ENCODE measurements around the gene KRT39.

Gene KRT39

DNA sequence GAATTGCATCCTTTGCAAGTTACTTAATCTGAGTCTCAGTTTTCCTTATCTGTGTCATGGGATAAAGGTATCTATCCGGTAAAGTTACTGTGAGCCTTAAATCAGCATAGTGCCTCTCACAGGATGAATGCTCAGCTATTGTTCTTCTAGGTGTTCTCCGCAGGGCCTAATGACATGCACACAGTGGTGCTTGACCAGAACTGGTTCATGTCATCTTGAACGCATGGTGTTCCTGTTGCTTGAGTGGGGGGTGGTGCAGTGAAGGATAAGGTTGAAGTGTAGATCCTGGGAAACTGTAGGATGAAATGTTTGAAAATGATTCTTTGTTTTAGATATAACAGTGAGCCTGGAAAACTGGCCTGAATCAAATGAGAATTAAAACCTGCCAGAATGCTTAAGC is 13.4 kb upstream of the KRT39 start:
- DNase-seq: no peak

- no peak for DNase-seq
Observed at GRCh38 chr17:40978575-40979151, 11.9 kb upstream of the KRT39 start.

- DNase-seq: no peak
Observed at GRCh38 chr17:40975516-40975915, 8.8 kb upstream of the KRT39 start.

- no peak for DNase-seq
Observed at GRCh38 chr17:40974366-40974765, 7.6 kb upstream of the KRT39 start.

DNA sequence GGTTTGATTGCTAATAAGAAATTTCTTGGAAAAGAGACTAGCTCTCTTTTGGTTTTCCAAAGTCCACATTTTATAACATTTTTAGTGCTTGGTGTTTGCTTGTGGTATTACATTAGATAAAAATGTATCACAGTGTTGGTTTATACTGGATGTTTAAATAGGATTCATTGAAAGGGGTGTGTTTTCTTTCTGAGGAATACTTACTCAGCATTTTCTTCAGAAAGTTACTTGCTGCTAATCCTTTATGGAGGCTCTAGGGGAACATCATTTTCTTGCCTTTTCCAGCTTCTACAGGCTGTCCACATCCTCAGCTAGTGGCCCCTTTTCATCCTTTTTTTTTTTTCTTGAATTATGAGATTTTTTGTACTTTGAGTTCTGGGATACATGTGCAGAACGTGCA is 834 bp upstream of the KRT39 start:
- DNase-seq: no peak

DNA sequence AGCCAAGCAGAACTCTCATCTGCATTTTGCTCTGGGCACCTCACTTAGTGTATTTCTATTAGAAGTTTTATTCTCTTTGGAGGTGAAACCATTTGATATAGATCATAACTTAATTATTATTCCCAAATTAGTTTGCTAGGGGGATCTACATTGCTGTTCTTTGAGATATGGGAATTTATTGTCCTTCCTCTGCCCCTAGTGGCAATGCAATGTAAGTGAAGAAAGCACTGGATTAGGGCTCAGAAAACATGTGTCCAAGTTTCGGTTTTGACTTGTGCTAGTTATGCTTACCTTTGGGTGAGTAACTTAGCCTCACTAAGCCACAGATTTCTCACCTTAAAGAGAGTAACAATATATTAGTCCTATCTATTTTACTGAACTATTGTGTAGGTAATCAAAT is 2.9 kb downstream of the KRT39 start:
- no peak for DNase-seq

DNA sequence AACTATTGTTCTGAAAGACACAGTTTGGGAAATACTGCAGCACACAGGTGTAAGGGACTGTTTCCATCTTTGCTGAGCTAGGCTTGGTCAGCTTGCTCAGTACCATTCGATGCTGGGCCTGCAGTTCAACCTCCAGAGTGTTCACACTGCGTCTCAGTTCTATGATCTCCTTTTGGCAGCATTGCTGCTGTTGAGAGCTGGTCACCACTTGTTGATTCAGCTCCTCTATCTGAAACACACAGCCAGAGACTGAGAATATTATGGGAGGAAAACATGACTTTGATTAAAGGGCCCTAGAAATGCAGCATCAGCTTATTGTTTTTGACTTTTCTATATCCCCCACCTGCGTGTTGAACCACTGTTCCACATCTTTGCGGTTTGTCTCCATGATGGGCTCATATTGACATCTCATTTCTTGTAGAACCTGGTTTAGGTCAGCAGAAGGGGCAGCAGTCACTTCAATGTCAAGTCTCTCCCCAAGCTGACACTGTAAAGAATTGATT is 4.6 kb downstream of the KRT39 start:
- no peak for DNase-seq

DNA sequence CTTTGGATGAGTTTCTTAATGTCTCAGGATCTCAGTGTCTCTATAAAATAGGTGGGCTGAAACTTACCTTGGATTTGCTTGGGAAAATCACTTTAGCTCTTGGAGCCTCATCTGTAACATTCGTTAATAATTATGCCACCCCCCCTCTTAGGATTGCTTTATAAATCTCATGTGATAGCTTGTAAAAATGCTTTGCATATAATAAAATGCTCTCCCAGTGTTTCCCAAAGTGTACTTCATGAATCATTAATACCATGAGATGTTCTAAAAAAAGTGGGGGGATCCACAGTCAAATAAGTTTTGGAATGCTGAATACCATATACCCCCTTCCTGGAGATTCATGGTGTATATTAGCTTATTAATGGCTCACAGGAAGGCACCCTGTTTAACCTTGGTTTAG is 5.2 kb downstream of the KRT39 start:
- no peak for DNase-seq

- no peak for DNase-seq
Observed at GRCh38 chr17:40960144-40960543, 6.6 kb downstream of the KRT39 start.

DNA sequence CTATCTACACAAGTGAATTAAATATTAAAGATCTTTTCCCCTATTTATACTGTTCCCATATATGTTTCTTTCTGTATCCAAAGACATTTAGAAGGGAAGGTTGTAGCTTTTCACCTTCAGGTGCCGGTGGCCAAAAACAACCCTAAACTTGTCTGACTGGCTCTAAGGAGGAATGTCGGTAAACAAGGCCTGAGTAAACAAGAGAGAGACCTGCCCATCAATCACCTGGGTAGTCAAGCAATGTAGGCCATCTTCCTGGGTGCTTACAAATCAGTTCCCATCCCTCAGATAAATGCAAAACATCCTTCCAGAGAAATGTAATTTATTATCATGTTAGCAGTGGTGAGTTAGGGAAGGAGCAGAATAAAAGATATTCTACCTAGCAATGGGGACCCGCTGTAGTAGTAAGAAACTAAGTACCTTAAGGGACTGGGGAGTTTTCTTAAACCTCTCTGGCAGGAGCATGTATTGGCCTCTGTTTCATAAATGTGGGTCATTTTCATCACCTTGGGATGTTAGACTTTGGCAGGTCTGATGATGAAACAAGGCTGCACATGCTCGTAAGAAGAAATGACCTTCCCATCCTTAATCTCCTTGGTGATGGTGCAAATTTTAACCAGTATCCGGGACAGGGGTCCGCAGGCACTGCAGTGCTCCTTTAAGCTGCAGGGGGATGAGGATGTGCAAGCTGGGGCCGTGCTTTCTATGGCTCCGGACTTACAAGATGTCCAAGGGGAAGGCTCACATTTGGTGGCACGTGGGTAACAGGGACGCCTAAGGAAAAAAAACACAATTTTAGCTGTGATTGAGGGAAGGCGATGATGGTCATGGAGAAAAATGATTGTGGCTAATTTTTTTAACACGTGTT is 8.4 kb downstream of the KRT39 start:
- DNase-seq: no peak

- DNase-seq: no peak
Observed at GRCh38 chr17:40956401-40957254, 10.1 kb downstream of the KRT39 start.

- no peak for DNase-seq
Observed at GRCh38 chr17:40953881-40954280, 12.9 kb downstream of the KRT39 start.

DNA sequence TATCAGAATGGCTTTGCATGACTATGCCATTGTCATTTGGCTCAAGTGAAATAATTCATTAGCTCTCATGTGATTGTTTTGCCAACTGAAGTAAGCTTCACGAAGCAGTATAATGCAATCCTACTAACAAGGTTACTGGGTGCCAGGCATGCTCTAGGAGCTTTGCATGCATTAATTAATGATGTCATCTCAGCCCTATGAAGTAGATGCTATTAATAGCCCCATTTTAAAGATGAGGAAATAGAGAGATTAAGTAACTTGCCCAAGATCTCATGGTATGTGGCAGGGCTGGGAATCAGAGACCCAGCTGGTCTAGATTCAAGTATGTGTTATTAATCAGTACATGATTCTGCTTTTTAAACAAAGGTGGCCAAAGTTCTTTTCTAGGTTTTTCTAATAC is 14.1 kb downstream of the KRT39 start:
- DNase-seq: no peak

- DNase-seq: no peak
Observed at GRCh38 chr17:40952154-40952553, 14.6 kb downstream of the KRT39 start.

DNA sequence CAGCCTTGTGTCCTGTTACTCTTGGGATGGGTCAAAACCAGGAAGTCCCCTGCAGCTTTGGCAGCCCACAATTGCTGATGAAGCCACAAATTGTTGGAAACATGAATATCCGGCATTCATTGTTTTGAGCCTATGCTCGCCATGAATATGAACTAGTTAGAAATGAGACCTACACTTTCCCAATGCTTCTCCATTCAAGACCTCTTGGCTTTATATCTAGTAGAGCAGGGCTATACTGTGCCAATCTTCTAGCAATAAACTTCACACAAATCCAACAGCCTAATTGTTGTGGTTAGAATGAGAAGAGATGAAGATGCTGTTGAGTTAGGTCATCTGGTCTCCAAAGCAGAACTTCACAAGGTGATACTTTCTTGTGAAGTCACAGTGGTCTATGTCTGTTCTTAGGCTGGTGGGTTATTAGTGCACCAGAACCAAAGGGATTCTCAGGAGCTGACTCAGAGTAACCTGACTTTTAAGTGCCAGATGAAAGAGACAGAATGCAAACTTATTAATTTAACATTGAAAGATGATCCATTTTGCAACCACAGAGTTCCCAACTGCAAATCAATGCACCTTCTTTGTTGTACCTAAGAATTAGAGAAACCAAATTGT is 15.6 kb downstream of the KRT39 start:
- no peak for DNase-seq

DNA sequence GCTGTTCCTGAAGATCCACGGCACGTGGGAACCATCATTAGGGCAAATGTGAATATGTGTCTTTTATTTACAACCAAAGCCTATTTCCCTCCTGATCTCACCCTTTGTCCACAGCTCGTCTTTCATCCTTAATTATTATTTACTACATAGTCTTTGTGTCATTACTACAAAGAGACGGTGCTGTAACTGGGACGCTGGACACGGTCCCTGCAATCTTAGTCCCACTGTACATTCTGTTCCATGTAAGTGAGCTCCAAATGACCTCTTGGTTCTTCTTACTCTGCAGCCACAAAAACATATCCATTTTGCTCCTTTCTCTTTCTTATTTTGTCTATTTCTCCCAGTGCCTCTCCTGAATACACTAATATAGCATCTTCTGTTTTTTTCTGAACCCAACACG is 16.6 kb downstream of the KRT39 start:
- peak; percentile 51 for DNase-seq

DNA sequence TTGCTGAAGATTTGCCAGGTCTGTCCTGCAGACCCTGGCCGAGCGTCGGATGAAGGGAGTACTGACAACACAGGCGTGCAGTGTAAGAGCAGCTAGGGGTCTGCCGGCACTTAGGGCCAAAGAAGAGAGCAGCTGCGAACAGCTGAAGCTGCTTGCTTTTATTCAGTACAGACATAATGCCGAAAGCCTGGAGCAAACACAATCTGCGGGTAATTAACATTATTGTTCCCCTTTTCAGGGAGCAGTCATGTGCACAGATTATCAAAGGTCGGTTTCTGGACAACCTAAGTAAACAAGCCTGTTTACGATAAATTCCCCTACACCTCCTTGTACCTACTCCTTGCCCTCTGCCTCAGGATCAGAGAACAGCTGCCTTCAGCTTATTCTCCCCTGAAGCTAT is 17.3 kb downstream of the KRT39 start:
- DNase-seq: peak; percentile 16

DNA sequence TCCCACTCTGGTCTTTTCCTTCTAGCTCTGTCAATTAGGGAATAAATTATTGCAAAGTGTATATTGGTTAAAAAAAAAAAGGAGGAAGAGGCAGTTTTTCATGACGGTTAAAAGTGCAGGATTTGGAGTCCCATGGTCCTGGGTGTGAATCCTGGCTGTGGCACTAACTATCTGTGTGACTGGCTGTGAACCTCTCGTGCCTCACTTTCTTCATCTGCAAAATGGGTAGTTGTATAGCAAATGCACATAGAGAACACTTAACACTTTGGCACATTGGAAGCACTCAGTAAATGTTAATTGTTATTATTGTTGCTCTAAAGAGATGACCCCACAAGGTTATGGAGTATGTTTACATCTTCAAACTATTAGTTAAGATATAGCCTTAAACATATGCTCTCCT is 18.8 kb downstream of the KRT39 start:
- no peak for DNase-seq

DNA sequence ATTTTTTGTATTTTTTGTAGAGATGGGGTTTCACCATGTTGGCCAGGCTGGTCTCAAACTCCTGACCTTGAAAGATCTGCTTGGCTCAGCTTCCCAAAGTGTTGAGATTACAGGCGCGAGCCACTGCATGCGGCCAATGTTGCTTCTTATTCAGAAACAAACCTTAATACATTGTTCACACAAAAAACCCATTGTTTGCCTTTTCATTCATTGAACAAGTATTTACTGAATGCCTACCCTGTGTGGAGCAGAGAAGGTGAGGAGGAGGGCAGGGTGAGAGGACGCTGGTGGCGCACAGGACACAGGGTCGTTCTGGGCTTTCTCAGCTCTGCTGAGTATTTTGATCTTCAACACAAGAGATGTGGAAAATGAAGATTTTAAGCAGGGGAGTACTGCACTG is 21.3 kb downstream of the KRT39 start:
- DNase-seq: no peak

DNA sequence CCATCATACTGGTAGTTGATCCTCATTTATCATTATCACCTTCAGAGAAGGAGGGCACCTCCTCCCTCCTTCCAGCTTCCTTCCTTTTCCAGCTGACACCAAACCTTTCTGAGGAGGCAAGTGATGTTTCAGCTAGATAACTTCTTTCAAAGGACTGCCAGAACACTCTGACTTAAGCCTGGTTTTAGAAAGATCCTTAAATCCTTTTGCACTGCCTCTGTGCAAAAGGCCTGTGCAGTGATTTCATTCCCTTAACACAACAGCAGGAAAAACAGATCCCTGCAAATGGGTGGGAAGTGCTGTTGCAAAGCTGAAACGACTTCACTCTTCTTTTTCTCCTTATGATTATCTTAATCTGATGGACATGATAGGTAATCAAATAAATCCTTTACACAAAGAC is 22.2 kb downstream of the KRT39 start:
- DNase-seq: no peak

DNA sequence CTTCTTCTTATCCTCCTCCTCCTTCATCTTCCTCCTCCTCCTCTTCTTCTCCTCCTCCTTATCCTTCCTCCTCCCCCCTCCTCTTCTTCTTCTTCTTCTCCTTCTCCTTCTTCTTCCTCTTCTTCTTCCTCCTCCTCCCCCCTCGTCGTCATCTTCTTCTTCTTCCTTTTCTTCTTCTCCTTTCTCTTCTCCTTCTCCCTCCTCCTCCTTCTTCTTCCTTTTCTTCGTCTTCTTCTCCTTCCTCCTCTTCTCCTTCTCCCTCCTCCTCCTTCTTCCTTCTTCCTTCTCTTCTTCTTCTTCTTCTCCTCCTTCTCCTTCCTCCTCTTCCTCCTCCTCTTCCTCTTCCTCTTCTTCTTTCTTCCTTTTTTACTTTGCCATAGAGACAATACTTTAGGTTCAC is 24.2 kb downstream of the KRT39 start:
- DNase-seq: no peak

DNA sequence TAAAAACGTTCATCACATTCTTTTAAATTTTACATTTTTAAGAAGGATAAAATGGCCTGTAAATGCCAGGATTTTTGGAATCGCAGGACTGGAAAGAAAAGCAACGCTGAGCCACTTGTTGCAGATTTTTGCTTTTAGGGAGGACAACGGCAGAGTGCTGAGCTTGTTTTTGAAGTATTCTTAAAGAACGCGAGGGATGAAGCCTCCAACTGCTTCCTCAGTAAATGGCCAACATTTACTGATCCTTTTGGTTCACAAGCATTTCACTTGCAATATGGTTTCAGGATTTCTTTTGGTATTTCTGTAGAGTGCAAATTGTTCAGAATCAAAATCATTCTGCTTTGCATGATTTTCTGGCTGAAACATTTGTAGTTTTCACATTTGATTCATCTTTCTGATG is 26.5 kb downstream of the KRT39 start:
- no peak for DNase-seq

DNA sequence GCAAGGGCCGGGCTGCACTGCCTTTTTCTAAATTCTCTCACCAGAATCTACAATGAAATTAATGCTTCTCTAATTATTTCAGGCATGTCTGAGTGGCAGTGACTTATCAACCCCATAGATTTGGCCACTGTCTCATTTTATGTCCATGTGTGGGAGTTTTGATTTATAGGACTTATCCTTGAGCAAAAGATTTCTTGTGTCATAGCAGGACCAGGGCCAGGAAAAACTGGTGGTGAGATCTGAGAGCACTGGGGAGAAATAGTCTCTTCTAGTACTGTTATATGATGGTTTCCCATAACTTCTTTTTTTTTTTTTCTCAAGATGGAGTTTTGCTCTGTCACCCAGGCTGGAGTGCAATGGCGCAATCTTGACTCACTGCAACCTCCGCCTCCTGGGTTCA is 27.8 kb downstream of the KRT39 start:
- no peak for DNase-seq

Measured in NCI-H1417 treated with DMSO at 0.1 percent for 48 hours (cell line).